Measurements from ENCODE around the gene CAMSAP2. TPM values are rescaled to one million over a fixed set of nuclear protein-coding genes. Genes with fewer than 3 reads are reported as not detected.

CAMSAP2 gene
- polyA plus RNA-seq, 1 of the 3 experiments (the other 2 are of a cell fraction), result 5.5 TPM

DNA sequence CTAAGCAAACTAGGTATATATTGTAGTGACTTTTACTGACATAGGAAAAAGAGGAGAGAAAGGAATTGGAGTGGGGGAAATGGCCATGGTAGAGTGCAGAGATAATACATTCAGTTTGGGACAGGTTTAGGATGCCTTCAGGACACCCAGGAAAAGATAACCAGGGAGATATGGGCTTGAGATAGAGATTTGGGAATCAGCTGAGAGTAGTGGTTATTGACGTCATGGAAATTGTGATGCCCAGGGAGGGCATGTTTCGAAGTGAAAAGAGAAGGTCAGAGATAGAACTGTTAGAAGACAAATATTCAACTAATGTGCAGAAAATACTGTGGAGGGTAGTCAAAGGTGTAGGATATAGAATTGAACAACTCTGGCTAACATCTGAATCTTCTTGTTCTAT is 40.6 kb downstream of the CAMSAP2 start:
- ChIA-PET POLR2A (no interaction called here), CTCF (no interaction called here)
- Histone ChIP-seq H3K4me1 (ENCODE audit: control insufficient read depth in 1 of 2, insufficient read depth in 2 of 2, low read depth in 1 of 2, low read length in 1 of 2) (peaks cover 6 to 13% of the 10 kb centered on the region in 2 experiments; a peak in 3 of 4 replicates), H3K4me2 (no peak overlapping the region), H3K27ac (ENCODE audit: low read depth in 2 of 2, low read length in 1 of 2) (no peak overlapping the region), H3K27me3 (ENCODE audit: insufficient read depth) (no peaks in the 10 kb centered on the region), H3K4me3 (ENCODE audit: low read depth in 2 of 2, low read length in 1 of 2) (no peak overlapping the region), H3F3A (replicated peaks; ENCODE audit: insufficient read depth) (no peaks in the 10 kb centered on the region), H3K79me2 (ENCODE audit: insufficient read depth) (peaks cover 96% of the 10 kb centered on the region), H3K9ac (no peak overlapping the region), H2AFZ (ENCODE audit: low read depth) (no peak overlapping the region), H3K9me3 (no peaks in the 10 kb centered on the region), H4K20me1 (ENCODE audit: insufficient read depth) (peaks cover 48% of the 10 kb centered on the region), H3K36me3 (replicated peaks in 1 of 2; ENCODE audit: control insufficient read depth in 1 of 2, insufficient read depth in 2 of 2, low read length in 1 of 2) (peaks cover 22 to 44% of the 10 kb centered on the region in 2 experiments), H3K9me2 (no peaks in the 10 kb centered on the region)
- TF ChIP-seq, protein P1, sequence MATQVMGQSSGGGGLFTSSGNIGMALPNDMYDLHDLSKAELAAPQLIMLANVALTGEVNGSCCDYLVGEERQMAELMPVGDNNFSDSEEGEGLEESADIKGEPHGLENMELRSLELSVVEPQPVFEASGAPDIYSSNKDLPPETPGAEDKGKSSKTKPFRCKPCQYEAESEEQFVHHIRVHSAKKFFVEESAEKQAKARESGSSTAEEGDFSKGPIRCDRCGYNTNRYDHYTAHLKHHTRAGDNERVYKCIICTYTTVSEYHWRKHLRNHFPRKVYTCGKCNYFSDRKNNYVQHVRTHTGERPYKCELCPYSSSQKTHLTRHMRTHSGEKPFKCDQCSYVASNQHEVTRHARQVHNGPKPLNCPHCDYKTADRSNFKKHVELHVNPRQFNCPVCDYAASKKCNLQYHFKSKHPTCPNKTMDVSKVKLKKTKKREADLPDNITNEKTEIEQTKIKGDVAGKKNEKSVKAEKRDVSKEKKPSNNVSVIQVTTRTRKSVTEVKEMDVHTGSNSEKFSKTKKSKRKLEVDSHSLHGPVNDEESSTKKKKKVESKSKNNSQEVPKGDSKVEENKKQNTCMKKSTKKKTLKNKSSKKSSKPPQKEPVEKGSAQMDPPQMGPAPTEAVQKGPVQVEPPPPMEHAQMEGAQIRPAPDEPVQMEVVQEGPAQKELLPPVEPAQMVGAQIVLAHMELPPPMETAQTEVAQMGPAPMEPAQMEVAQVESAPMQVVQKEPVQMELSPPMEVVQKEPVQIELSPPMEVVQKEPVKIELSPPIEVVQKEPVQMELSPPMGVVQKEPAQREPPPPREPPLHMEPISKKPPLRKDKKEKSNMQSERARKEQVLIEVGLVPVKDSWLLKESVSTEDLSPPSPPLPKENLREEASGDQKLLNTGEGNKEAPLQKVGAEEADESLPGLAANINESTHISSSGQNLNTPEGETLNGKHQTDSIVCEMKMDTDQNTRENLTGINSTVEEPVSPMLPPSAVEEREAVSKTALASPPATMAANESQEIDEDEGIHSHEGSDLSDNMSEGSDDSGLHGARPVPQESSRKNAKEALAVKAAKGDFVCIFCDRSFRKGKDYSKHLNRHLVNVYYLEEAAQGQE (IDR thresholded peaks at IDR 0.05; ENCODE audit: low read depth, low read length), result no peak
- TF ChIP-seq CHD2 (IDR thresholded peaks at IDR 0.05; ENCODE audit: low read length, partially characterized antibody) (no peak), GATA2 (CRISPR knock-in tag; IDR thresholded peaks at IDR 0.05) (no peak), POLR2AphosphoS5 (IDR thresholded peaks at IDR 0.05; ENCODE audit: low read depth, low read length) (no peak), TEAD4 (IDR thresholded peaks at IDR 0.05; ENCODE audit: borderline replicate concordance, insufficient read depth) (no peak), YY1 (IDR thresholded peaks at IDR 0.05; ENCODE audit: low read depth) (no peak), FOSL2 (IDR thresholded peaks at IDR 0.05; ENCODE audit: borderline replicate concordance, low read depth) (no peak), JUND (IDR thresholded peaks at IDR 0.05) (no peak), FOXJ3 (CRISPR knock-in tag; IDR thresholded peaks at IDR 0.05) (no peak), EP300 (IDR thresholded peaks at IDR 0.05; ENCODE audit: borderline replicate concordance in 1 of 2, low read depth in 1 of 2, low read length in 1 of 2) (no peak), GABPA (IDR thresholded peaks at IDR 0.05; ENCODE audit: low read depth) (no peak), MAX (IDR thresholded peaks at IDR 0.05; ENCODE audit: low read depth) (no peak), RCOR1 (IDR thresholded peaks at IDR 0.05; ENCODE audit: low read length) (no peak), MEF2A (IDR thresholded peaks at IDR 0.05; ENCODE audit: borderline replicate concordance, low read depth) (no peak), ELF1 (IDR thresholded peaks at IDR 0.05) (no peak)
- TF ChIP-seq, protein P2, sequence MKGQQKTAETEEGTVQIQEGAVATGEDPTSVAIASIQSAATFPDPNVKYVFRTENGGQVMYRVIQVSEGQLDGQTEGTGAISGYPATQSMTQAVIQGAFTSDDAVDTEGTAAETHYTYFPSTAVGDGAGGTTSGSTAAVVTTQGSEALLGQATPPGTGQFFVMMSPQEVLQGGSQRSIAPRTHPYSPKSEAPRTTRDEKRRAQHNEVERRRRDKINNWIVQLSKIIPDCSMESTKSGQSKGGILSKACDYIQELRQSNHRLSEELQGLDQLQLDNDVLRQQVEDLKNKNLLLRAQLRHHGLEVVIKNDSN (IDR thresholded peaks at IDR 0.05; ENCODE audit: borderline replicate concordance, low read depth), result no peak
- TF ChIP-seq, protein P3, sequence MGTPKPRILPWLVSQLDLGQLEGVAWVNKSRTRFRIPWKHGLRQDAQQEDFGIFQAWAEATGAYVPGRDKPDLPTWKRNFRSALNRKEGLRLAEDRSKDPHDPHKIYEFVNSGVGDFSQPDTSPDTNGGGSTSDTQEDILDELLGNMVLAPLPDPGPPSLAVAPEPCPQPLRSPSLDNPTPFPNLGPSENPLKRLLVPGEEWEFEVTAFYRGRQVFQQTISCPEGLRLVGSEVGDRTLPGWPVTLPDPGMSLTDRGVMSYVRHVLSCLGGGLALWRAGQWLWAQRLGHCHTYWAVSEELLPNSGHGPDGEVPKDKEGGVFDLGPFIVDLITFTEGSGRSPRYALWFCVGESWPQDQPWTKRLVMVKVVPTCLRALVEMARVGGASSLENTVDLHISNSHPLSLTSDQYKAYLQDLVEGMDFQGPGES (IDR thresholded peaks at IDR 0.05; ENCODE audit: low read depth, low read length), result no peak
- TF ChIP-seq, protein P4, sequence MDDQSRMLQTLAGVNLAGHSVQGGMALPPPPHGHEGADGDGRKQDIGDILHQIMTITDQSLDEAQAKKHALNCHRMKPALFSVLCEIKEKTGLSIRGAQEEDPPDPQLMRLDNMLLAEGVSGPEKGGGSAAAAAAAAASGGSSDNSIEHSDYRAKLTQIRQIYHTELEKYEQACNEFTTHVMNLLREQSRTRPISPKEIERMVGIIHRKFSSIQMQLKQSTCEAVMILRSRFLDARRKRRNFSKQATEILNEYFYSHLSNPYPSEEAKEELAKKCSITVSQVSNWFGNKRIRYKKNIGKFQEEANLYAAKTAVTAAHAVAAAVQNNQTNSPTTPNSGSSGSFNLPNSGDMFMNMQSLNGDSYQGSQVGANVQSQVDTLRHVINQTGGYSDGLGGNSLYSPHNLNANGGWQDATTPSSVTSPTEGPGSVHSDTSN (IDR thresholded peaks at IDR 0.05), result no peak
- TF ChIP-seq, protein P5, sequence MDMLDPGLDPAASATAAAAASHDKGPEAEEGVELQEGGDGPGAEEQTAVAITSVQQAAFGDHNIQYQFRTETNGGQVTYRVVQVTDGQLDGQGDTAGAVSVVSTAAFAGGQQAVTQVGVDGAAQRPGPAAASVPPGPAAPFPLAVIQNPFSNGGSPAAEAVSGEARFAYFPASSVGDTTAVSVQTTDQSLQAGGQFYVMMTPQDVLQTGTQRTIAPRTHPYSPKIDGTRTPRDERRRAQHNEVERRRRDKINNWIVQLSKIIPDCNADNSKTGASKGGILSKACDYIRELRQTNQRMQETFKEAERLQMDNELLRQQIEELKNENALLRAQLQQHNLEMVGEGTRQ (IDR thresholded peaks at IDR 0.05; ENCODE audit: borderline replicate concordance, low read depth, low read length), result no peak
- 96% methylated on average over 2 of the region's 2 CpGs for WGBS (ENCODE audit: low lambda C conversion rate)
- no peak for DNase-seq
